MV-4-11 (cell line): ENCODE data around the gene CBFA2T2.
A peak's percentile ranks its signal among the peaks of the same experiment; 100 is the strongest.

Experiments
- DNase-seq: peaks from one replicate; lab custom pipeline; 2025; lab: John Stamatoyannopoulos, UW

The CBFA2T2 gene

DNA sequence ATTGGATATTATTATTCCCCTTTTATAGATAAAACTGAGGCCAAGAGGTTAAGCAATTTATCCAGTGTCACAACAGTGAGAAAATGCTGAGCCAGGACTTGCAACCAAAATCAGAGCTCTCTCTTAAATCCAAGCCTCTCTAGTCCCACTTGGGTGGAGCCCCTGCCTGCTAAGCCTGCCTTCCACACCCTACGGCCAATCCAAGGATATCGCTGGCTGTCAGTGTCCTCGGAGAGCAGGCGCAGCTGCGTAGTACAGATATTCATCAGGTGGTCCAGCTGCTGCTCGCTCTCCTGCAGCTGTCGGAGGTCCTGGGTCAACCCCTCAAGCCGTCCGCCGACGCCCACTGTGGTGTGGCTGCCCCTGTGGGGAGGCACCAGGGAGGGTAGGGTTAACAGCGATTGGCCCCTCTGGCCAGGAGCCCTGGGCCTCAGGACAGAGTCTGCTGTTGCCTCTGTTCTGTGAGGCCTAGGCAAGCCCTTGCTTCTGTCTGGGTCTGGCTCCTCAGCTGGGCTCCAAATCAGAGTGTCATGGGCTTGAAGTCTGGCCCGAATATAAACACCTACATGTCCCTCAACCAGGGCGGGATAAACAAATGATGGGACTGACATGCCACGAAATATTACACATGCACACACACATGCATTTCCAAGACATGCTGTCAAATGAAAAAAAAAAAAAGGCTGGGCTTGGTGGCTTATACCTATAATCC lies 188.3 kb downstream of the CBFA2T2 start:
- no peak for DNase-seq

DNA sequence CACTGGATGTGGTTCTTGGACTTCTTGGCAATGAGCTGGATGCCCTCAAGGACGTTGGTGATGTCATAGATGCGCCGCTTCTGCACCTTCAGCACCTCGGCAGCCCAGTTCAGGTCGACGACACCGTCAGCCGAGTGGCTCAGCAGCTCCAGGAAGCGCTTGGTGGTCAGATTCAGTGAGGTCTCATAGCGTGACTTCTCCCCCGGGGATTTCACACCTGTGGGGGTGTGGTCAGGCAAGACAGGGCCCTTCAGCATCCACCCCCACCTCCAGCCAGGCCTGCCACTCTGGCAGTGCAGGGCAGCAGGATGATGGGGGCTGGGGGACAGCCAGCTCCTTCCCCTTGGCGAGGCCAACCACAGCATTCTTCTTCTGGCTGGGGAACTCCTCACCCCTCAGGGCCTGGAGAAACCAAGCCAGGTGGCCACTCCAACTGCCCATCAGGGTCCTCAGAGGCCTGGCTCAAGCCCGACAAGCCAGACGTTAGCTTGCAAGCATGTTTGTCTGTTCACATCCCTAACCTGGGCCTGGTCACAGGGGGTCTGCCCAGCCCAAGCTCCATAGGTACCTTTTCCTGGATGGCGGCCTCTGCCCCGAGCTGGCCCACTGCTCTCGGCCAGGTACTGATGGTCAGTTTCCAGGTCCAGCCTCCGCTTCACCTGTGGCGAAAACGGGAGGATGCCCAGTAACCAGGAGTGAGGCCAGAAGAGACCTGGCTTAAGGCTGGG lies 190.0 kb downstream of the CBFA2T2 start:
- no peak for DNase-seq

DNA sequence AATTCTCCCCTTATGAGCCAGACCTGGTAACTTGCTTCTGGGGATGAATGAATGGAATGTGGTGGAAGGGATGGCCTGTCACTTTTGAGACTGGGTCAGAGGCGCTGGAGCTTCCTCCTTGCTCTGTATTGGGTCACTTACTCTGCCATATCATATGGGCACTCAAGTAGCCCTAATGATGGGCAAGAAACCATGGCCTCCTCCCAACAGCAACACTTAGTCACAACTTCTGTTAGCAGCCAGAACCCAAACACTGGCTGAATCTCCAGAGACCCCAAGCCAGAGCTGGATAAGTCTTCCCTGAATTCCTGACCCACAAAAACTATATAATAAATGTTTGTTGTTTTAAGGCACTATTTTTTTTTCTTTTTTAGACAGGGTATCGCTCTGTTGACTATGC lies 190.8 kb downstream of the CBFA2T2 start:
- DNase-seq = no peak

DNA sequence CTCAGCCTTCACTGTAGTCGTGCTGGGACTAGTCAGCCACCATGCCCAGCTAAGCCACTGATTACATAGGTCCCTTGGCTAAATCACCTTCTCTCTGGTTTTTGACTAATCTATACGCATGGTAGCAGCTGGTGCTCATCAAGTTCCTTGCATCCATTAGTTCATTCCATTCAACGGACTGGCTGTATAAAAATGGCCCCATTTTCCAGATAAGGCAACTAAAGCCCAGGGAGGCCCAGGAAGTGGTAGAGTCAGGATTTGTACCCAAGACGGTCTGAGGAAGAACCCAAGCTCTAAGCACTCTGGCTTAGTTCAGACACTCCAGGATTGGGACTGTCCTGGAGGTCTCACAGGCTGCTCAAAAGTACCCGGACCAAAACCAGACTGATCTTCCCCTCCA lies 191.4 kb downstream of the CBFA2T2 start:
- no peak for DNase-seq

DNA sequence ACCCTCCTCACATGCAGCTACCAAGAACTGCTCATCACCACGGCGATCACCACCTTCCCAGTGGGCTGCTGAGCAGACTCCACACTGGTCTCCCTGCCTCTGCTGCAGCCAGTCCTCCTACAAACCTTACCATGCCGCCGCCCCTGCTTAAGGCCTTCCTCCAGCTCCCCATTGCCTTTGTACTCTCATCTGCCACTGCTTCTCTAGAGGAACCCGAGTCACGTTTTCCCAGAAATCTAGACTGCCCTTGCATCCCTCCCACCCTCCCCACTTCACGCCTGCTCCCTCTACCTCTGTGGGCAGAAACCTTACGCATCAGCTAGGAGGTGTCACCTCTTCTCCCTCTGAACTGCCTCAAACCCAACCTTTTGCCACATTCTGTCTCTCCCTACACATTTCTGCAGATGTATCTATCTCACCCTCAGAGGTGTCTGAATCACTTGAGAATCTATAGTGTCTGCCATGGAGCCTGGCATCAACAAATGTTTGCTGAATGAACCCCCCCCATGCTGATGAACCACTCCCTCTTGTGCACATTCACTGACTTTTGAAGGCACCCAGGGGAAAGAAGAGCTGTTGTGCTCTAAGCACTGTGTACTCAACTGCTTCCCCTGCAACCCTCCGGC lies 191.9 kb downstream of the CBFA2T2 start:
- DNase-seq = no peak

DNA sequence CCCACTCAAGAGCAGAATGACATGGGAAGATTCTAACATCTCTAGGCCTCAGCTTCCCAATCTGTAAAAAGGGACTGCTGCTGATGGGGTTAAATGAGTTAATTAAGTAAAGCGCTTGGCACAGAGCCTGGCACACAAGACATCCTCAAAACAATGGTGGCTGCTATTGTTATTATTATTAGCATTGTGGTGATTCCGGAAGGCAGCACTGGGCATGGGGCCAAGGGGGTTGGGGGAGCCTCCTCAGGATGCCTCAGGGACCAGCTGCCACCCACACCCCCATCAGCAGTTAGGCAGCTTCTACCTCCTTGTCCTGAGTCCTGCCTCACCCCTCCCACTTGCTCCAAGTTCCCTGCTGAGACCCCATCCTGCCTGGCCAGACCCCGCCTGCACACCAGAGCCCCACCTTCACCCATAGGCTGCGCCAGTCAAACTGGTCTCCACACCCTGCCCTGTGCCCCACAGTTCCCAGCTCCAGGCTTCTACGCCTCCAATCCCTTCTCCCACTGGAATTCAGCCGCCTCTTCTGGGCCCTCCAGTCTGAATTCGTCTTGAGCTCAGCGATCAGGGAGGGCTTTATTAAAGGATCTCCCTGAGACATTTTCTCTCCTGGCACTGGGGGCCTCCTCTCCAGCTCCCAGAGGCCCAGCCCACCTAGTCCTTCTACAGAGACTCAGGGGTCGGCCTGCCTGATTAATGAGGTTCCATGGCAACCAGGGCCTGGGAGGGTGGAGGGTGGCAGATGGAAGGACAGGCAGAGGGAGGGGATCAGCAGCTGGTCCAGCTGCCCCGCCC lies 194.8 kb downstream of the CBFA2T2 start:
- DNase-seq = no peak

DNA sequence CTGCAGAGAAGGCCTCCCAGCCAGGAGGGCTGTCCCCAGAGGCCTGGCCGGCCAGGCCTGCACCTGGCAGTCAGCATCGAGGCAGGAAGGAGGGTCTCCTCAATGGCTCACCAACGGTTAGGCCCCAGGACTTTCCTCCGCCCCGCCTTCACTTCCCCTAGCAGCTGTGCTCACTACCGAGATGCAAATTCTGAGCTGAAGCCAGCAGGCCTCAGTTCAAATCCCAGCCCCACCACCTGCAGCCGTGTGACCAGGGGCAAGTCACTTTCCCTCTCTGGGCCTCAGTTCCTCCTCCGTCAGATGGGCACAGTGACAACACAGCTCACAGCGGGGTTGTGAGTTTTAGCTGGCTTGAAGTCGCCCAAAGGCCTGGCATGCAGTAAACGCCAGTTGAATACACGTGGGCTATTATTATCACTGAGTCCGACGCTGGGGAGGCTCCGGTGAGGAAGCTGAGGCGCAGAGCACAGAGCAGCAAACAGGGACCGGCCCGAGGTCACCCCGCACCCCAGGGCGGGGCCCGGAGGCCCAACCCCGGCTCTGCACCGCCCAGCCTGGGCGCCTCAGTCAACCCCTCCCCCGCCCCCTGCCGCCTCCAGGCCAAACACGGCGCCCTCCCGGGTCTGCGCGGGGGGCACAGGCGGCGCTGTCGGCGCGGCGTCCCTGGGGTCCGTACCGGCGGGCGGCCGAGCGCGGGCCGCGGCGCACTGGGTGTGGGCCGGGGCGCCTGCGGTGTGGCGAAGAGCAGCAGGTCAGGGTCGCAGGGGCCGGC lies 195.6 kb downstream of the CBFA2T2 start:
- DNase-seq = peak; percentile 57

DNA sequence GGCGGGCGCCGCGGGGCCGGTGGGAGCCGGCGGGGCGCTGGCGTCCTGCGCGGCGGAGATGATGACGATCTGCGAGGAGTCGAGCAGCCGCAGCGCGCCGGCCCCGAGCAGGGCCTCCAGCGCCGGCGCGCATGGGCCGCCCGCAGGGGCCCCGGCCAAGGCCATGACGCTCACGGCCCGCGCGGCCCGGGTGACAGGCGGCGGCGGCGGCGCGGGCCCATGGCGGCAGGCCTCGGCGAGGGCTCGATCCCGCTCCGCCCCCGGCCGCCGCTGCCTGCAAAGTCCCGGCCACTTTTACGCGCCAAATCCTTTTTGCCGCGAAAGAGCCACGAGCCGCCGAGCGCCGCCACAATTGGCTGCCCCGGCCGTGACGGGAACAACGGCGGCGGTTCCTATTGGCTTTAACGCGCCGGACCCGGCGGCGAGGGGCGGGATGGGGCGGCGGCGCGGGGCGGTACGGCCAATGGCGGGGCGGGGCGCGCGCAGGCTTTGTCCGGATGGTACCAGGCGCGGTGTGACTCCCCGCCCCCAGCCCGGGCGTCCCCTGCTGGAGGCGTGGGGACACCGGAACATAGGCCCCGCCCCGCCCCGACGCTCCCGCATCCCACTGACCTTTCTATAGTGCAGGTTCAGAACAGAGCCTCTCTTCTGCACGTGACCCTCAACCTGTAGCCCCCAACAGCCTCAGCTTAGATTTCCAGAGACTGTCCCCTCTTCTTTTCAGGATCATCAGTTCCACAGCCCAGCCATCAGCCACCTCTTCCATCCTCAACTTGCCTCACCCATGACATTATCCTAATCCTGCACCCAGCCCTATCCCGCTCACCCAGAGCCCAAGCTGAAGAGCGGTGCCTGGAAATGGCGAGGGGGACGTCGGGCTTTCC lies 196.4 kb downstream of the CBFA2T2 start, which contains the start of gene E2F1:
Gene E2F1, minus strand, starts transcription at position 286 of the 884 bp plus-strand sequence. Its CDS starts 121 bp downstream, at position 165.
- DNase-seq = peak; percentile 91

DNA sequence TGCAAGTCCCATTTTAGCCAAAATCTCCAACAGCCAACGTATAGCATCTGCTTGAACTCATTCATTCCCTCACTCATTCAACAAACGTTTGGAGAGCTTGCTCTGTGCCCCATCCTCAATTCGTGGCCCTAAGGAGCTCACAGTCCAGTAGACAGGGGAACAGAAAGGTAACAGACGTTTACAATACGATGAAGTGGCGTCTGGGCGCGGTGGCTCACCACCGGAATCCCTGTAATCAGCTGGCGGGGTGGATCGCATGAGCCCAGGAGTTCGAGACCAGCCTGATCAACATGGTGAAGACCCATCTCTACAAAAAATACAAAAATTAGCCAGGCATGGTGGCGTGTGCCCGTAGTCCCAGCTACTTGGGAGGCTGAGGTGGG lies 197.1 kb downstream of the CBFA2T2 start:
- peak; percentile 60 for DNase-seq

DNA sequence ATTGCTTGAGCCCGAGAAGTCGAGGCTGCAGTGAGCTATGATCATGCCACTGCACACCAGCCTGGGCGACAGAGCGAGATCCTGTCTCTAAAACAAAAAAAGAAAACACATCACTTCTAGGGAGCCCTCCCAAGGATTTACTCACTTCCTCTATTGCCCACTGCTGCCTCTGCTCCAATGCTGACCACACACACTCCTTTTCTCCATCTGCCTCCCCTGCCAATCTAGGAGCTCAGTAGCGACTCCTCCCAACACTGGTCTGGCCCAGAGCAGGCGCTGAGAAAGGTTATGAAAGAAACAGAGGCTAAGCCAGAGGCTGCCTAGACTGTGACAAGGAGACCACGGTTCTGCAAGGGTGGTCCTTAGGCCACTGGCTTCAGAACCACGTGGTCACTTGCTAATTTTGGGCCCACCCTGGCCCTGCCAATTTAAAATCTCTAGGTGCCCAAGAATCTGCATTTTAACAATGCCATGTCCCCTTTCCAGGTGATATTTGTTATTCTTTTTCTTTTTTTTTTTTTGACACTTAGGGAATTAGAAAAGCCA lies 197.5 kb downstream of the CBFA2T2 start:
- peak; percentile 98 for DNase-seq

DNA sequence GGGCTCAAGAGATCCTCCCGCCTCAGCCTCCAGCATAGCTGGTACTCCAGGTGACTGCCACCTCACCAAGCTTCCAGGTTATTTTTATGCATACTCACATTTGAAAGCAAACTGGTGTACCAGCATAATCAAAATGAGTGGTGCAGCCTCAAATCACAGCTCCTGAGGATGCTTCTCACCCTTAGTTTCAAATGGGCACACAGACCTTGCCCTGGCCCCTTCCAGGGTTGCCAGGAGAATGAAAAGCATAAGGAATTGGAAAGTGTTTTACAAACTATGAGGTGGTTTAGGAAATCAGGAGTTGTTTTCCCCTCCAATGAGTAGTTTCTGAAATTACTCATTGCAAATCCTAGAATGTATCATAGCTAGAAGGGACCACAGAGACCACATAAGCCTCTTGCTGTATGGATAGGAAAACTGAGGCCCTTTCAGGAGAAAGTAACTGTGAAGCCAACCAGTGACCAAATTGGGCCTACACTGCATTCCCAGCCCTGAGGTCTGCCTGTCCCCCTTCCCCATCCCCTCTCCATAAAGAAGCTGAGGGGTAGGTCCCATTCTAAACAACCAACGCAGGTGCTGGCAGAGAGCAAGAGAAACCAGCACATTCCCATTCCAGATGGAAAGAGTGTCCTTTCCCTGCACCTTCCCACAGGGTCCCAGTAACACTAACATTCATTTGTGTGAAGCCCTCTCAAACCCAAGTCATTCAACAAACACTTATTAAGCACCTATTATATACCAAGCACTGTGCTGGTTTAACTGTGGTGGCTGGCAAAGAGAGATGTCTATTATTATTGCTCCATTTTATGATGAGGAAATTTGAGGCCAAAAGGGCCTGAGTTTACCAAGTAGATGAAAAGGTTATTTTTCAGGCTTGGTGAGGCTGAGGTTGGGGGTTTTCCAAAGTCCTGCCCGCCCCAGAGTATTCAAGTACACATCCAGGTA lies 198.4 kb downstream of the CBFA2T2 start:
- no peak for DNase-seq

DNA sequence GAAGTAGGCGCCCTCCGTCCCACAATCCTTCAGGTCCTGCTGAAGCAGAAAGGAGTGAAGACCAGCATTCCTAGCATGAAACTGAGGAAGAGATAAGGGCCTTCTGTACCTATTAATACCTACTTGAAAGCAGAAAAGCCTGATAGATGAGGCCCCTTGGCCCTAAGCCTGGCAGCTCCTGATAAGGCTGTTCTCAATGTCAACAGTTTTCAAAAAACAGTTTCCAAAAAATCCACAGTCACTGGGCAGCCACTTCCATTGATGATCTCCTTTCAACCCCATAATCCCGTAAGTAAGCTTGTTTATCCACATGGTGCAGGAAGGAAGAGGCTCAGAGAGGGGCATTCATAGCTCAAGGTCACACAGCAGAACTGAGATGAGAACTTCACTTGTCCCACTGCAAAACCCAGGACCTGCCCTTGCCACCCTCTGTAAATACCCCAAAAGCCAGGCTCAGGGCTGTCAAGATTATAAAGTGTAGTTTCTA lies 199.1 kb downstream of the CBFA2T2 start:
- no peak for DNase-seq

DNA sequence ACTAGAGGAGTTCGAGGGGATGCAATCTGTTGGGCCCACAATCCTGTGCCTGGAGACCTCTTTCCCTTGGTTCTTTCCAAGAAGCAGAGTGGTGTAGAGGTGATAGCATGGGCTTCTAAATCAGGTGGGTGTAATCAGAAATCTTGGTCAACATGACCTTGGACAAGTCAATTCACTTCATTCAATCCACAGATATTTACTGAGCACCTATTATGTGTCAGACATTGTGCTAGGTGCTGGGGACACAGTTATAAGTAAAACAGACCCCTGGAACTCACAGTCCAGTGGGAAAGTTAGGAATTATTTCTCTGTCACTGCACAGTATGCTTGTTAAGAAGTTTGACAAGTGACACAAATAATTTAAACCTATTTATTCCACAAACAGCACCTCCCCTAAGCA lies 199.6 kb downstream of the CBFA2T2 start:
- DNase-seq = no peak

DNA sequence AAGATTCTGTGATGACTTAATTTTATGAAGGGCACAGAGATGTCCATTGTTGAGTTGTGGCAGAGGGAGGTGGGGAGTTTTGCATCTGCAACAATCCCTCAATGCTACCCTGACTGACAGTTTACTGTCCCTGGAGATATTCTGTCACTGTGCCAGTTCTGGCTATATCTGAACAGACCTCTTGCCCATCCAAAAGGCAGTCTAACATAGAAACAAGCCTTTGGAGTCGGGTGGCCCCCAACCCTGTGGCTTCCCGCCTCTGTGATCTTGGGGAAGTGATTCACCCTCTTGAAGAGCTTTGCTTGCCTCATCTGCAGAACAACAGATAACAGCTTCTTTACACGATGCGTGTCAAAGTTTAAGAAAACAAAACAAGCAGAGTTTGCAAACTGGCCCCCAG lies 200.1 kb downstream of the CBFA2T2 start:
- peak; percentile 96 for DNase-seq

DNA sequence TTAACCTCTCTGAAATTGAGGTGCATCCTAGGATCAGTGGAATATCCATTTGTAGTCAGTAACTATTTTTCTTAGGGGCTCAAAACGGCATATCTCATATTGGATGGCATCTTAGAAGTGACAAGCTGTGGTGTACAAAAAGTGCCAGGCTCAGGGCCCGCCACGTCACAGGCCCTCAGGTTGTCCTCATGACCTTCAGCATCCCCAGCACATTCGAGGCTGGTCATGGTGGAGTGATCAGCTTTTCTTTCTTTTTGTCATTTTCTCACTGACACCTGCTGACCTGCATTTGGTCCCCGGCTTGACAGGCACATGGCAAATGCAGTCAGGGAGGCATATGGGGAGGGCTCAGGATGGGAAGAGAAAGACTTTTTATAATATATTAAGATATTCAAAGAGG lies 203.4 kb downstream of the CBFA2T2 start:
- DNase-seq = no peak

DNA sequence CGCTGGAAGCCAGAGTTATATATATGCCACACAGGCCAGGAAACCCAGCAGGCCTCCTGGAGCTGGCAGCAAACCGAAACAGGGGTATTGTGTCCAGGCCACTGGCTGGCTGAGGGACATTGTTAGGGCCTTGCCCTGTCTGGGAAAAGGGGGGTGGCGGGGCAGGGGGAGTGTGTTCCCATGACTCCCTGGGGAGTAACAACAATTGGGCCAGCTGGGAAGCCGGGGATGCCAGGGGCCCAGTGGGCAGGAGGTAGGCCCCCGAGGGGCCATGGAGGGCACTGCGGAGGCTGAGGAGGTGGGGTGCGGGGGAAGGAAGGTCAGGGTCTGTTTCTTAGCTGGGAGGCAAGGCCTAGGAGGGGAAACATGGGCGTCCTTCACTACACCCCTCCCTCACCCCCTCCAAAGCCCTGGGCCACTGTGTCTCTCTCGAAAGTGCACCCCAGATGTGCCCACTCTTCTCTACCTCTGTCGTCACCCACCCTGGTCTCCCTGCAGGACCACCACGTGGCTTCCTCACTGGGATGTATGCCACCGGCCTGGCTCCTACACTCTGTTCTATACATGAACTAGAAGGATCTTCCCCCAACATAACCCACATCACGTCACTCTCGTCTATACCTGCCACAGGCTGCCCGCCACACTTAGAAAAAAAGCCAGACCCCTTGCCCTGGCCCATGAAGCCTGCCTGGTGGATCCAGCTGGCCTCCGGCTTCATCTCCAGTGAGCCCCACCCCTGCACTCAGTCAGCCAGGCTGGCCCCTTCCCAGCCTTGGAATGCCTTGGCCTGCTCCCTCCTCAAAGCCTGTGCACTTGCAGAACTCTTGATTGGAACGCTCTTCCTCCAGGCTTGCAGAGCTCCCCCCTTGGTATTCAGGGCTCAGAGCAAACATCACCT lies 204.1 kb downstream of the CBFA2T2 start:
- DNase-seq = no peak

DNA sequence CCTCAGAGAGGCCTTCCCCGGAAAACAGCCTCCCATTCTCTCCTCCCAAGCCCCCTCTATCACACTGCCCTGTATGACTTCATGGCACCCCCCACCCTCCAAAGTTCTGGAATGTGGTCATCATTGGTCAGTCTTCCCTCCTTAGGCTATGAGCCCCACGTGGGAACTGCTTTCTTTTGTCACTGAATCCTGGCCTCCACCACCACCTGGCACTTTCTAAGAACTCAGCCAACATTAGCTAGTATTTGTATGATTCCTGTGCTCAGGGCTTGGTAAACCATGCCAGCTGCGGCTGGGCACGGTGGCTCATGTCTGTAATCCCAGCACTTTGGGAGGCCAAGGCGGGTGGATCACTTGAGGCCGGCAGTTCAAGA lies 204.7 kb downstream of the CBFA2T2 start:
- DNase-seq = no peak

DNA sequence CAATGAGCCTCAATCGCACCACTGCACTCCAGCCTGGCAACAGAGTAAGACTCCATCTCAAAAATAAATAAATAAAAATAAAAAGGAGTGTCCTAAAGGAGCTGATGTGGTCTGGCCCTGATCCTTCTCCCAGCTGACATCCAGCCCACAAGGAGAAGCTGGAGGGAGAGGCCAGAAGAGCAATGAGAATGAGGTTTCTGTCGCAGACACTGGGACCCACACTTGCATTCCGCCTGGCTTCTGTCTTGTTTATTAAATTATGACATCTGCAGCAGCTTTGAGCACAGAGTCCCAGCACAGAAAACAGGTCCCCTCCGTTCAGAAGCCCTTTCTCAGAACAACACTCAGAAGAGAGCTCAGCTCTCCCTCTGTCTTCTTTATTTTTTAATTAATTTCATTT lies 206.6 kb downstream of the CBFA2T2 start:
- DNase-seq = no peak
